Ammon's horn (tissue), 1 donor: Measurements from ENCODE around the gene PICK1.
"Not testable (repeated sequence)": the region's sequence is repeated elsewhere in the genome, so short reads cannot be mapped to it uniquely, and the experiment has no call there.

Experiments
- DNase-seq: peaks from one replicate; pipeline ENCODE4 v3.0.0-alpha.2; 2016; ENCODE audit warnings: low spot score

PICK1 gene

GRCh38 chr22:38117556-38117955, 60.4 kb downstream of the PICK1 start:
- not testable (repeated sequence) for DNase-seq

- no peak for DNase-seq
Measured at GRCh38 chr22:38118182-38118581, 61.0 kb downstream of the PICK1 start.

GRCh38 chr22:38118747-38119146, 61.5 kb downstream of the PICK1 start:
- DNase-seq, result not testable (repeated sequence)

- no peak for DNase-seq
Measured at GRCh38 chr22:38120359-38121110, 63.3 kb downstream of the PICK1 start.

- DNase-seq, result no peak
Measured at GRCh38 chr22:38122616-38123015, 65.4 kb downstream of the PICK1 start.

GRCh38 chr22:38124236-38124974, 67.2 kb downstream of the PICK1 start:
- no peak for DNase-seq

GRCh38 chr22:38125038-38125610, 67.9 kb downstream of the PICK1 start:
- DNase-seq, result no peak
